ENCODE measurements around the gene SPOCD1.

The SPOCD1 gene

DNA sequence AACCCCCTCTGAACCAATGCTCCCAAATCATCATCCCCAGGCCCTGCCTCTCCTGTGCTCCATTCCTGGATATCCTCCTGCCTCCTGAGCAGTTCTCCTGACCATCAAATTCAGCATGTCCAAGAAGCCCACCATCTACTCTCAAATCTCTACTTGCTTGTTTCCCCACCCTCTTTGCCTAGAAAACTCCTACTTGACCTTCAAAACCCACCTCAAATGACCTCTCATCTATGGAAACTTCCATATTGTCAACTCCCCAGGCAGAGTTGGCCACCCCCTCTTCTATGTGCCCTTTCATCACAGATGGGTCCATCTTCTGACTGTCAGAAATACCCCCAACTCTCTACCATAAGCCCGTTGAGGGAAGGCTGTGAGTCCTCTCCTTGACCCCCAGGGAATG, 68.5 kb downstream of the SPOCD1 start:
- H3K9me3 ChIP-seq = no peaks in the 10 kb centered on the region

DNA sequence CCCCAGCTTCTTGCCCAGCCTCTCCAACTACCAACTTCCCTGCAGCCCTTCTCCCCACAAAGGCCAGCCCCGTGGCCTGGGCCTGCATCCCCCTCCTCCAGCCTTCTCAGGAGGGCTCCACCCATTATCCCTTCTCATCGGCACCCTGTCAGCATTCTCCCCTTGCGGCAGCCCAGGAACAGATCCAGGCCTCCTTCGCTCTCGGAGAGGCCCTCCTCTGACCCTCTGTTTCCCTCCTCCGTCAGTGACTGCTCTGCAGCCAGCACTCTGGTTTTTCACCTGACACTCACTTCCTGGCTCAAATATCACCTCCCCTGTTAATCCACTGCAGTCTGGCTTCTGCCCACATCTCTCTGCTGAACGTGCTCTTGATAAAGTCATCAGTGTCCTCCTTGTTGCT, 69.1 kb downstream of the SPOCD1 start:
- Histone ChIP-seq H3K4me3 (ENCODE audit: low read depth in 1 of 2, low read length in 1 of 2) (no peak overlapping the region), H3K27ac (no peak overlapping the region), H3K9me3 (no peaks in the 10 kb centered on the region), H3K36me3 (no peaks in the 10 kb centered on the region), H3K4me1 (ENCODE audit: control insufficient read depth in 1 of 2, insufficient read depth in 1 of 2, low read depth in 1 of 2, low read length in 1 of 2) (peaks cover 11 to 14% of the 10 kb centered on the region in 2 experiments), H3K27me3 (peaks cover 42% of the 10 kb centered on the region)
- no peak for TF ChIP-seq CTCF (IDR thresholded peaks at IDR 0.05)

More for the DNA sequence above, 68.5 kb downstream of the SPOCD1 start:
- Histone ChIP-seq H3K4me3 (ENCODE audit: low read depth in 1 of 2, low read length in 1 of 2) (no peak overlapping the region), H3K27me3 (peaks cover 48% of the 10 kb centered on the region), H3K4me1 (ENCODE audit: control insufficient read depth in 1 of 2, insufficient read depth in 1 of 2, low read depth in 1 of 2, low read length in 1 of 2) (peaks cover 11 to 14% of the 10 kb centered on the region in 2 experiments), H3K36me3 (no peaks in the 10 kb centered on the region), H3K27ac (no peak overlapping the region)
- no peak for TF ChIP-seq CTCF (IDR thresholded peaks at IDR 0.05)

DNA sequence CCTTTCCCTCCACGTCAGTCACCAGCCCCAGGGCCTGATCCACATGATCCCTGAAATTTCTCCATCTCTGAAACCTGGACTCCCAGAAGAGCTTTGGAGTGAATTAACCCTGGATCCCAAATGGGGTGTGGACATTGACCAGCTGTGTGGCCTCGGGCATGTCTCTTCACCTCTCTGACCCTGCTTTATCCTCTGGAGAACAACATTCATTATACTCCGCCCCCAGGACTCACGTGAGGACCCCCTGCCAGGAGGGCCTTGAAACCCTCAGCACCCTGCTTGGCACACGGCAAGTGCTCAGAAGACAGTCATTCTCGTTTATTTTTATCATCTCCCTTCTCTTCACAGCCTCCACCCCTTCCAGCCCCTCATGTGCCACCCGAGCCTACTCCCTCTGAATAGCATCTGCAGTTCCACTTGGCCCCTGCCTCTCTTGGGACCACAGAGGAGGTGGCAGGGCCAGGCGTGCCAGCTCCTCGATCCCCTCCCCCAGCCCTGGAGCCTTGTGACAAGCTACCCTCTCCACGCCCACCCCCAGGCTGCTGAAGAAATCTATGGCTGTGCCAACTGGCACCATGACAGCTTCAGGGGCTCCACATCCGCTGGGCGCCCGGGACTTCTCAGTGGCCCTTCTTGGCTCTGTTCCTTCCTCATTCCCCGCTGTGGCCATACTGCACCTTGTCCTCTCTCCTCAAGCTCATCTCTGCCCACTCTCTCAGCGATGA, 69.7 kb downstream of the SPOCD1 start:
- H3K27ac ChIP-seq = no peak overlapping the region
- no peaks in the 10 kb centered on the region for H3K36me3 ChIP-seq
- peaks cover 10 to 12% of the 10 kb centered on the region in 2 experiments for H3K4me1 ChIP-seq (ENCODE audit: control insufficient read depth in 1 of 2, insufficient read depth in 1 of 2, low read depth in 1 of 2, low read length in 1 of 2)
- no peak overlapping the region for H3K4me3 ChIP-seq (ENCODE audit: low read depth in 1 of 2, low read length in 1 of 2)
- no peaks in the 10 kb centered on the region for H3K9me3 ChIP-seq
- TF ChIP-seq CTCF (IDR thresholded peaks at IDR 0.05) = no peak
- peaks cover 36% of the 10 kb centered on the region for H3K27me3 ChIP-seq

GRCh38 chr1:31745096-31745945, 70.5 kb downstream of the SPOCD1 start:
- TF ChIP-seq CTCF (IDR thresholded peaks at IDR 0.05) = no peak

GRCh38 chr1:31744165-31744888, 71.5 kb downstream of the SPOCD1 start:
- Histone ChIP-seq H3K4me1 (ENCODE audit: control insufficient read depth in 1 of 2, insufficient read depth in 1 of 2, low read depth in 1 of 2, low read length in 1 of 2) (no peaks in the 10 kb centered on the region), H3K4me3 (ENCODE audit: low read depth in 1 of 2, low read length in 1 of 2) (no peak overlapping the region), H3K27ac (no peak overlapping the region), H3K36me3 (no peaks in the 10 kb centered on the region), H3K27me3 (peaks cover 29% of the 10 kb centered on the region), H3K9me3 (no peaks in the 10 kb centered on the region)
- no peak for TF ChIP-seq CTCF (IDR thresholded peaks at IDR 0.05)

More at GRCh38 chr1:31745096-31745945, 70.5 kb downstream of the SPOCD1 start:
- Histone ChIP-seq H3K36me3 (no peaks in the 10 kb centered on the region), H3K27me3 (peaks cover 29% of the 10 kb centered on the region), H3K27ac (no peak overlapping the region), H3K4me3 (ENCODE audit: low read depth in 1 of 2, low read length in 1 of 2) (no peak overlapping the region), H3K4me1 (ENCODE audit: control insufficient read depth in 1 of 2, insufficient read depth in 1 of 2, low read depth in 1 of 2, low read length in 1 of 2) (peaks cover 3 to 5% of the 10 kb centered on the region in 2 experiments), H3K9me3 (no peaks in the 10 kb centered on the region)

Data from neutrophil (primary cell).